NCI-H146 treated with DMSO at 0.1 percent for 48 hours (cell line): ENCODE data around the gene FXR2.

Experiments
- DNase-seq: peaks from one replicate; lab custom pipeline; 2025; ENCODE audit not compliant: unreplicated experiment; lab: John Stamatoyannopoulos, UW

Gene FXR2

DNA sequence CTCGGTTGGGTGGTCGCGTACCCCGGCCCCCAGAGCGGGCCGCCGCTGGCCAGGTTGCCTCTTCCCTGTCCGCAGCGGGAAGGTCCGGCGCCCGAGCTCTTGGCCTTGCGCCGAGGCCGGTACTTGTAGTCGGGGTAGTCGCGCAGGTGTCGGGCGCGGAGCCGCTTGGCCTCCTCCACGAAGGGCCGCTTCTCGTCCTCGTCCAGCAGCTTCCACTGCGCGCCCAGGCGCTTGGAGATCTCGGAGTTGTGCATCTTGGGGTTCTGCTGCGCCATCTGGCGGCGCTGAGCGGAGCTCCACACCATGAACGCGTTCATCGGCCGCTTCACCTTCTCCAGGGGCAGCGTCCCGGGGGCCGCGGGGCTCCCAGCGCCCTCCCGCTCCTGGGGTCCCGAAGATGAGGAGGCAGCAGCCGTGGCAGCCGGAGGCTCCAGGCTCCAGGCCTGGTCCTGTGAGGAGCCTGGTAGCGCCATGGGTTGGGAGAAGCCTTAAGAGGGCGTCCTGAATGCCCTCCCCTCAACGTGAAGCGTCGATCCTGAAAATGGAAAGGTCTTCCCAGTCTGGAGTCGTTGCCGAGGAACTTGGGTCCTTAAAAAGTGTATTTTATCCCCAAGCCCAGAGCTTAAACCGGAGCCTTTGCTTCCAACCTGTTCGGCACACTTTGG is 25.4 kb downstream of the FXR2 start:
- DNase-seq, result no peak

DNA sequence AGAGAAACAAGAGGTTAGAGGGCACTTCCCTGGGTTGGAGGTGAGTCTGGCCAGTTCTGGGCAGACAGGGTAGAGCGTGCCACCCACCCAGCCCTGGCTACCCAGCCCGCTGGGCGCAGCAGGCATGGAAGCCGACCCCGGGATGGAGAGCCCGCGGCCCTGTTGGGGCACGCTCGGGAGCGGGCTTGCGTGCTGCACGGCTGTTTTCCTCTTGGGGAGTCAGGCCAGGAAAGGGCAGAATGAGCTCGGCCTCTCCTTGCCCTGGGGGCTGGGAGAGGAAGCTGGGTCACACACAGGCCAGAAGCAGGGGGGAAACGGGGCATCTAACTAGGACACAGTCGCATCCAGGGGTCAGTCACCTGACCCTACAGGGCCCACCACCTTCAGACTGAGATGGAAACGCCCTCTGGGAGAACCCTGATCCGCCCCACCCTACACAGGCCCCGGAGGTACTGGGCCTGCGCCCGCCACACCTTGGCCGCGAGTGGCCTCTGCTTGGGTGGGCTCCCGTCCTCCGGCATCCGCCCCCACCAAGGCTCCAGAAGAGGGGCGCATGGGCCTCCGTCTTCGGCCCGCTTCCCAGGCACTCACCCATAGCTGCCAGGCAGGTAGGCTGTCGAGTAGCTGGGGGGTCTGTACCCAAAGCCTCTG is 26.0 kb downstream of the FXR2 start:
- DNase-seq, result no peak

DNA sequence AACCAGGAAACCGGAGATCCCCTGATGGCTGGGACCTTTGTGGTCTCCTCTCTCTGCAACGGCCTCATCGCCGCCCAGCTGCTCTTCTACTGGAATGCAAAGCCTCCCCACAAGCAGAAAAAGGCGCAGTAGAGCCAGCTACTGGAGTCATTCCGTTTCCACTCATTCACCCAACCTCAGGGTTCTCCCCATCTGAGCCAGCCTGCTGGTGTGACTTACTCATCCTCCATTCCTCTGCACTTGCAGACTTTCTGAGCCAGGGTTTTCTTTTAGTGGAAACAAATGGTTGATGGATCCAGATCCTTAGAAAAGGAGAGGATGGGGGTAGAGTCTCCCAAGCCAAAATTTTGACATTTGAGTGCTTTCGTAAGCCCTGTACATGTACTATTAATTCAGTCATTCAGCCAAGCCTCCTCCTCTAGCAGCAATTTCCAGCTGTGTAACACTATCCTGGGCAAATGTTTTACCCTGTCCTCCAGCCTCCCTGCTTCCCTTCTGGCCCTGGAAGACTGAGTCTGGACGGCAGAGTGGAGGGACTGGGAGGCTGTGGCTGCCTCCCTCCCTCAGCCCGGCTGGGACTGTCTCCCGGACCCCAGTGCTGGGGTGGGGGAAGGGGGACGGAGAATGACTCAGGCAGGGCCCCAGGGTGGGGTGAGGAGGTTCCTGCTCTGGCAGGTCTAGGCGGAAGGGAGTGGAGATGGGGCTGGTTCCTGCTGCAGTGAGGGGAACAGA is 27.1 kb downstream of the FXR2 start:
- DNase-seq, result no peak

DNA sequence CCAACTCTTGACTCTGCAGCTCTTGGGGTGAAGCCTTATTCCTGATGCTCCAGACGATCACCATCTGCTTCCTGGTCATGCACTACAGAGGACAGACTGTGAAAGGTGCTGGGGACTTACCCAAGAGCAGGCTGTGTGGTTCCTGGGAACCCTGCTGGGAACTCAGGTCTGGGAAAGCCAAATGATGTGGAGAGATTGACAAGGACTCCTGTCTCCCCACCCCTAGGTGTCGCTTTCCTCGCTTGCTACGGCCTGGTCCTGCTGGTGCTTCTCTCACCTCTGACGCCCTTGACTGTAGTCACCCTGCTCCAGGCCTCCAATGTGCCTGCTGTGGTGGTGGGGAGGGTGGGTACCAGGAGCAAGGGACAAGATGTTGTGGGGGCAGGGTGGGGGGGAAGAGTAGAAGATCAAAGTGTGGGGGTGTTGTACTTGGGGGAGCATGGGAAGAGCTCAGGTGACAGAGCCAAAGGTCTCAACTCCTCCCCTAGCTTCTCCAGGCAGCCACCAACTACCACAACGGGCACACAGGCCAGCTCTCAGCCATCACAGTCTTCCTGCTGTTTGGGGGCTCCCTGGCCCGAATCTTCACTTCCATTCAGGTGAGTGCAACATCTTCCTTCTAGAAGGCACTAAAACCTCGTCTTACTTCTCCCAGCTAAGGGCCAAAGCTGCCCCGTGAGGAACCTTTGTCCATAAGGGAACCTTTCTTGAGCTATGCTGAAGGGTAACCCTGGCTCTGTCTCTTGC is 27.9 kb downstream of the FXR2 start:
- no peak for DNase-seq

DNA sequence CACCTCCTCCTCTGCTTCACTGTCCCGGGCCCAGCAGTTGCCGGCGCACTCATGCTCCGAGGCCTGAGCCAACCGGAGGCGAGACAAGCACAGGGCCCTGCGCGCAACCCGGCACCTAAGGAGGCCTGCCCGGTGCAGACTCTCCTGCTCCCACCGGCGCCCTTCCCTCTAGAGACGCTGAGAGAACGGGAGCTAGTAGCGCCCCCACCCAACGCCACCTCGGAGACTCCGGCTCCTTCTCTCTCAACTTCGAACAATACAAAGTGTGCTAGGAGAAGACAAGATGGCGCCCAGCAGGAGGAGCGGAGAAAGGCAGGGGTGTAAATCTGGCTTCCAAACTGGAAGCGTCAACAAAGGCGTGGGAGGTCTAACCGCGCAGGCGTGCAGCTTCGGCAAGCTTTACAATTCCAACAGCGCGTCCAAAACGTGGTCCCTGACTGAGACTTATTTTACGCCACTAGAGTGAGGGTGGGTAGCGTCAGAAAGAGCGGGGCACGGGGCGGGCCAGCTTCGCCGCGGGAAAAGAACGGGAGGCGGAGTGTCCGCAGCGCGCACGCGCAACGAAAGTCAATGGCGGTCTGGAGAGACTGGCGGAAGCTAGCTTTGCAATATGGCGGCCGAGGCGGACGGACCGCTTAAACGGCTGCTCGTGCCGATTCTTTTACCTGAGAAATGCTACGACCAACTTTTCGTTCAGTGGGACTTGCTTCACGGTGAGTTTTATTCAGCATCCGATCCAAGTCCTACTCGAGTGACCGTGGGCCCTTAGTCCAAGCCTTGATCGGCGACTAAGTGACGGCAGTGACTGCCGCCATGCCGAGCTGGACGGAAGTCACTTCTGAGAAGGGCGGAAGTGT is 31.2 kb downstream of the FXR2 start, which contains the start of gene MPDU1:
TSS of gene MPDU1 (plus strand) at position 600 of the 857 bp plus-strand sequence. CDS start at position 611, 11 bp downstream.
- DNase-seq, result peak; percentile 95

DNA sequence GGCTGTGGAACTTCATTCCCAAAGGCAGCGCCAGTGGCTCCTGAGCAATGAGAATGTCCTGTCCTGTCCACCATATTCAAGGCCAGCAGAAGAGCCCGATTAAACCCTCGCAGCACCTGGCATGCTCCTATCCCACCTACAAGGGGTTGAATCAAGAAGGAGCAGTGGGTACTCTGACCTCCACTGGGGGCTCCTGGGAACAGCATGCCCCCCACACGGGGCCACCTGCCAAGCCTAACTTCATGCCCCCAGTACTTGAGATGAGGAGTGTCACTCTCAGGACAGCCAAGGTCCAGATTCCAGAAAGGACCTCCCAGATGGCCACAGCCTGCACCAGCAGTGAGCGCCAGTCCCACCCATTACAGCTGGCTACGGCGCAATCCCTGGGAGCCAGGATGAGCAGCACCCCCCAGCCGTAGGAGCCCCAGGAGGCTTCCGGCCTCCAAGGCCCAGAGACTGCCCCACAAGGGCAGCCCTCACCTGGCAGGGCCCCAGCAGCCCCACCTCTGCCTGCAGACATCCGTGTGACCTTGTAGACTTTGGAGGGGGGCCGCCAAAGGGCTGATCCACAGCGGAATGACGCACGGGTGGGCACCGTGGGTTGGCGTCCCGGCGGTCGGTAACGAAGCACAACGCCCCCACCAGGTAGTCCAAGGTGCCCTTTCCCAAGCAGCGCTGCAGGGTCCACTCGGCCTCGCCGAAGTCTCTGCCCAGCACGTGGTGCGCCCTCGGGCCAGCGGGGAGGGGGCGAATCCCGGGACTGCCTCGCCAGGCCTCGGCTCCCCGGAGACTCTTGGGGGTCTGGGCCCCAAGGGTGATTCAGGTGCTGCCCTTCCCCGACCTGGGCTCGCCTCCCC is 32.1 kb downstream of the FXR2 start:
- no peak for DNase-seq

DNA sequence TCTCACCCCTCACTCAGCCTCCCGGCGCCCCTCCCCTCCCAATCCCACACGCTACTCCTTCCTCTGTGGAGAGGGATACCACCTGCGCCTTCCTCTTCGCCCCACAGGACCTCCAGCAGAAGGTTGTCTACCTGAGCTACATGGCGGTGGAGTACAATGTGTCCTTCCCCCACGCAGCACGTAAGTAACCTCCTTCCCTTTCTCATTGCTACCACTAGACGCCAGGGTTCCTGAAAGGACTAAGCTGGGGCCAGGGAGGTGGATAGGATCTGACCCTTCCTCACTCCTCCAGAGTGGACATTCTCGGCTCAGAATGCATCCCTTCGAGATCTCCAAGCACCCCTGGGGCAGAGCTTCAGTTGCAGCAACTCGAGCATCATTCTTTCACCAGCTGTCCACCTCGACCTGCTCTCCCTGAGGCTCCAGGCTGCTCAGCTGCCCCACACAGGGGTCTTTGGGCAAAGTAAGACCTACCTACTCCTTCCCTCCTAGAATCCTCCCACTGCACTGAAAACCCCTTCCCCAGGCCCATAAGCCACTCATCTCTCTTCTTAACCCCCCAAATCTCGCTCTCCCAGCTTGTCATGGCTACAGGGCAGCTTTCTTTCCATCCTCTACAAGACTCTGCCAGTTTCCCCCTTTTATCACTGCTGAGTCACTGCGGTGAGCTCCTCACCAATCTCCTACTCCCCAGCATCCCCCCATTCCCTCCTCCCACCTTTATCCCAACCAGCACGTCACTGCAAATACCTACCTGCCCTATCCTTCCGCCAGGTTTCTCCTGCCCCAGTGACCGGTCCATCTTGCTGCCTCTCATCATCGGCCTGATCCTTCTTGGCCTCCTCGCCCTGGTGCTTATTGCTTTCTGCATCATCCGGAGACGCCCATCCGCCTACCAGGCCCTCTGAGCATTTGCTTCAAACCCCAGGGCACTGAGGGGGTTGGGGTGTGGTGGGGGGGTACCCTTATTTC is 33.8 kb downstream of the FXR2 start:
- DNase-seq, result no peak

DNA sequence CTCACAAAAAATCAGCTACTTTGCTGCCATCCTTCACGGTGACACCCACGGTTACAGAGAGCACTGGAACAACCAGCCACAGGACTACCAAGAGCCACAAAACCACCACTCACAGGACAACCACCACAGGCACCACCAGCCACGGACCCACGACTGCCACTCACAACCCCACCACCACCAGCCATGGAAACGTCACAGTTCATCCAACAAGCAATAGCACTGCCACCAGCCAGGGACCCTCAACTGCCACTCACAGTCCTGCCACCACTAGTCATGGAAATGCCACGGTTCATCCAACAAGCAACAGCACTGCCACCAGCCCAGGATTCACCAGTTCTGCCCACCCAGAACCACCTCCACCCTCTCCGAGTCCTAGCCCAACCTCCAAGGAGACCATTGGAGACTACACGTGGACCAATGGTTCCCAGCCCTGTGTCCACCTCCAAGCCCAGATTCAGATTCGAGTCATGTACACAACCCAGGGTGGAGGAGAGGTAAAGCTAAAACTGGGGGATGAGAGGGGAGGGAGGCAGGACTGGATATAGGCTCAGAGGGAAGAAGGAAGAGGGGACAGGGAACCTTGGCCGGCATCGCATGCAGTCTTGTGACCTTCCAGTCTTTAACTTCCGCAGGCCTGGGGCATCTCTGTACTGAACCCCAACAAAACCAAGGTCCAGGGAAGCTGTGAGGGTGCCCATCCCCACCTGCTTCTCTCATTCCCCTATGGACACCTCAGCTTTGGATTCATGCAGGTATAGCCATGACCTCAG is 34.7 kb downstream of the FXR2 start:
- DNase-seq, result no peak

DNA sequence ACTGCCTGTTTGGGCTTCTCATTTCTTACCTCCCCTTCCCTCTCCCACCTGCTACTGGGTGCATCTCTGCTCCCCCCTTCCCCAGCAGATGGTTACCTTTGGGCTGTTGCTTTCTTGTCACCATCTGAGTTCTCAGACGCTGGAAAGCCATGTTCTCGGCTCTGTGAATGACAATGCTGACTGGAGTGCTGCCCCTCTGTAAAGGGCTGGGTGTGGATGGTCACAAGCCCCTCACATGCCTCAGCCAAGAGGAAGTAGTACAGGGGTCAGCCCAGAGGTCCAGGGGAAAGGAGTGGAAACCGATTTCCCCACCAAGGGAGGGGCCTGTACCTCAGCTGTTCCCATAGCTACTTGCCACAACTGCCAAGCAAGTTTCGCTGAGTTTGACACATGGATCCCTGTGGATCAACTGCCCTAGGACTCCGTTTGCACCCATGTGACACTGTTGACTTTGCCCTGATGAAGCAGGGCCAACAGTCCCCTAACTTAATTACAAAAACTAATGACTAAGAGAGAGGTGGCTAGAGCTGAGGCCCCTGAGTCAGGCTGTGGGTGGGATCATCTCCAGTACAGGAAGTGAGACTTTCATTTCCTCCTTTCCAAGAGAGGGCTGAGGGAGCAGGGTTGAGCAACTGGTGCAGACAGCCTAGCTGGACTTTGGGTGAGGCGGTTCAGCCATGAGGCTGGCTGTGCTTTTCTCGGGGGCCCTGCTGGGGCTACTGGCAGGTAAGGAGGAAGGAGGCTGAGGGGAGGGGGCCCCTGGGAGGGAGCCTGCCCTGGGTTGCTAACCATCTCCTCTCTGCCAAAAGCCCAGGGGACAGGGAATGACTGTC is 35.5 kb downstream of the FXR2 start, which contains the start of gene CD68:
TSS of gene CD68 (plus strand) at position 638 of the 833 bp plus-strand sequence. CDS start at position 678, 40 bp downstream.
- DNase-seq, result no peak

DNA sequence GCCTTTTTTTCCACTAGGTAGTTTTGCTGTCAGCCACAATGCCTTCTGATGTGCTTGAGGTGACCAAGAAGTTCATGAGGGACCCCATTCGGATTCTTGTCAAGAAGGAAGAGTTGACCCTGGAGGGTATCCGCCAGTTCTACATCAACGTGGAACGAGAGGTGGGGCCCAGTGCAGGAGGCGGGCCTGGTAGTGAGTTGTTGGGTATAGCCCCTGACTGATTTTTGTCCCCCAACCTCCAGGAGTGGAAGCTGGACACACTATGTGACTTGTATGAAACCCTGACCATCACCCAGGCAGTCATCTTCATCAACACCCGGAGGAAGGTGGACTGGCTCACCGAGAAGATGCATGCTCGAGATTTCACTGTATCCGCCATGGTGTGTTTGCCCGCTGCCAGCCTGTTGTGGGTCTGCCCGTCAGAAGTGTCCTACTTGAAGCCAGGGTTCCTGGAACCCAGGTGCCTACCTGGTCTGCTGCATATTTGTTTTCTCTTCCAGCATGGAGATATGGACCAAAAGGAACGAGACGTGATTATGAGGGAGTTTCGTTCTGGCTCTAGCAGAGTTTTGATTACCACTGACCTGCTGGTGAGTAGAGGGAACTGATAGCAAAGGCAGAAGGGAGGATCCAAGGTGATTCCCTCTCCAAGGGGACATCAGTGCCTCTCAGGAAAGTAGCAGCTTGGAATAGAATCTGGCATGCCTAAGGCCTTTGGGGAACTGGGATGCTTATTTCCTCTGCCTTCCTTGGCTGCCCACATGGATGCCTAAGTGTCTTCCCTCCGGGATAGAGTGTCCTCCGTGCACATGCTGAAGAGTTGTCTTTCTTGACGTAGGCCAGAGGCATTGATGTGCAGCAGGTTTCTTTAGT is 37.1 kb downstream of the FXR2 start:
- no peak for DNase-seq

DNA sequence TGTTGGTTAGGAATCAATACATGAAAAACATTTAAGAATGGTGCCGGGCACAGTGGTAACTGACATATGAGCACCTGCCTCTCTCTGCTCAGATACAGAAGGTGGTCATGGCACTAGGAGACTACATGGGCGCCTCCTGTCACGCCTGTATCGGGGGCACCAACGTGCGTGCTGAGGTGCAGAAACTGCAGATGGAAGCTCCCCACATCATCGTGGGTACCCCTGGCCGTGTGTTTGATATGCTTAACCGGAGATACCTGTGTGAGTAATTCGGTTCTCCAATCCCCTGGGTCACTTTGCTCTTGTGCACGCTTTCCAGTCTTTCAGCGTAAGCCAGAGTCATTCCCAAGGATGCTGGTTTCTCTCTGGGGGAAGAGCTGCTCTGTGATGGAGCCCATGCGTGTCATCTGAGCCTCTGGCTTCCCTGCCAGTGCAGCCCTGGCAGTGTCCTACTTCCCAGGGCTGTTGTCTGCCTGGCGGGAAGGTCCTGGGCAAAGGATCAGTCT is 38.2 kb downstream of the FXR2 start:
- no peak for DNase-seq

DNA sequence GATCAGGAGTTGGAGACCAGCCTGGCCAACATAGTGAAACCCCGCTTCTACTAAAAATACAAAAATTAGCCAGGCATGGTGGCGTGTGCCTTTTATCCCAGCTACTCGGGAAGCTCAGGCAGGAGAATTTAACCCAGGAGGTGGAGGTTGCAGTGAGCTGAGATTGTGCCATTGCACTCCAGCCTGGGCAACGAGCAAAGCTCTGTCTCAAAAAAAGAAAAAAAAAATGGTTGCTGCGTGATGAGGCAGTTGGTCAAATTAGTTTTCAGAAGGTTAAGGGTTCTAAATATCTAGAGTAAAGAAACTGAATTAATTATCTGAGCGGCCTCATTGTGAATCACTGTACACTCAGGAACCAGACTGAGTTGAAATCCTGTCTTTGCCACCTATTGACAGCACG is 38.7 kb downstream of the FXR2 start:
- no peak for DNase-seq

DNA sequence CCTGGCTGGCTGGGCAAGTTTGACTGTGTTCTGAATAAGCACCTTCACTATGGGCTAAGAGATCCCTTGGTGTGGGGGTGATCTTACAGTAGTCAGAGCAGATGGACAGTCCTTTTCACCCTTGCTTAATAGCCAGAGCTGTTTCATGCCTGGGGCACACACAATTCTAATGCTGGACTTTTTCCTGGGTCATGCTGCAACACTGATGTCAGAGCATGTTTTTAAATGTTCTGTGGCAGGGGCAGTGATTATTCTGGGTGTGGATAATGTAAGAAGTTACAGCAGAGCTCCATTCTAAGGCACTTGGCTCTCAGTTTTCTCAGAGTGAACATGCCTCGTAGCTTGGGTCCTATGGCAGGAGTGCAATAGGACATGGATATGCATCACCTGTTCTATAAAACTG is 39.2 kb downstream of the FXR2 start:
- no peak for DNase-seq

DNA sequence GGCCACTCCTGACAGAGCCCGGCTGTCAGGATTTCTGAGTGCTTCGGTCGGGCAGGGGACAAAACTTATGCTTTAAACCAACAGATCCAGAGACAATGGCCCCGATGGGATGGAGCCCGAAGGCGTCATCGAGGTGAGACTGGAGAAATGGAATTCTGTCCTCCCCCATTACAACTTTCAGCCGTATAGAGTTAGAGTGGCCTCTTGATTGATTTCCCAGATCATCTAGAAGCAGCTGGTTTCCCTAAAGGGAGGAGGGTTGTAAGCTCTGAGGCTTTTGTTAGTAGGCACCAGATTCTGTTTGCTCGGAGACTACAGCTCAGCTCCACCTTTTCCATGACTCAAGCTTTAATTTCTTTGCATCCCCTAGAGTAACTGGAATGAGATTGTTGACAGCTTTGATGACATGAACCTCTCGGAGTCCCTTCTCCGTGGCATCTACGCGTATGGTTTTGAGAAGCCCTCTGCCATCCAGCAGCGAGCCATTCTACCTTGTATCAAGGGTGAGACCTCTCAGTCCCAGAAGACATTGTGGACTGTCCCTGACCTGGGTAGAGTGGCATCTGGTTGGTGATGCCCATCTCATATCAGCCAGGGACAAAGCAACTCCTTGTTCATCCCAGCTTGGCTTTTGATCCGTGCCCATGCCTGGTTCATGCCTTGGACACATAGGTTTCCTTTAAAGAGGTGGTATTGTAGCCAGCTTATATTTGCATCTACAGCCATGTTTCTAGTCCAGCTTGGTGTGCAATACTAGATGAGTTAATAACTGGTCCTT is 40.3 kb downstream of the FXR2 start:
- no peak for DNase-seq
